Heart left ventricle (tissue), 16 donors: Measurements from ENCODE around the gene TGFB1. TPM values are rescaled to one million over a fixed set of nuclear protein-coding genes. Genes with fewer than 3 reads are reported as not detected.

Experiments
- ATAC-seq, 4 donors: fragments of 200-7000 bp; cut with Tn5 transposase; one replicate each; pipeline ENCODE4 v1.9.1; 2020 to 2022; ENCODE audit warnings: moderate library complexity in 4 of 4, mild to moderate bottlenecking in 3 of 4, moderate number of reproducible peaks in 1 of 4
- DNase-seq, 5 donors: peaks; one replicate each; pipeline ENCODE4 v3.0.0-alpha.2; 2020
- H3K27ac ChIP-seq, 12 donors: fragments of 200-600 bp; sonication (generic) in 4 of 12; one replicate each; pipeline versions ENCODE4 v1.5.0 to v1.8.0; 2016 to 2022; ENCODE audit warnings: mild to moderate bottlenecking in 2 of 12
- H3K27me3 ChIP-seq, 9 donors: fragments of 200-600 bp; sonication (generic) in 2 of 9; one replicate each; pipeline versions ENCODE4 v1.5.1 to v1.8.0; 2016 to 2022; ENCODE audit warnings: mild to moderate bottlenecking in 3 of 9
- H3K36me3 ChIP-seq, 9 donors: fragments of 200-600 bp; sonication (generic) in 2 of 9; one replicate each; pipeline versions ENCODE4 v1.5.0 to v1.8.0; 2018 to 2022; ENCODE audit warnings: mild to moderate bottlenecking in 2 of 9
- H3K4me1 ChIP-seq, 12 donors: fragments of 200-600 bp; sonication (generic) in 4 of 12; one replicate each; pipeline versions ENCODE4 v1.5.0 to v1.8.0; 2016 to 2022; ENCODE audit warnings: mild to moderate bottlenecking in 3 of 12
- H3K4me3 ChIP-seq, 12 donors: fragments of 200-600 bp; sonication (generic) in 4 of 12; one replicate each; pipeline versions ENCODE4 v1.5.0 to v1.8.0; 2017 to 2022; ENCODE audit warnings: mild to moderate bottlenecking in 9 of 12, moderate library complexity in 4 of 12
- H3K9me3 ChIP-seq, 12 donors: fragments of 200-600 bp; sonication (generic) in 4 of 12; one replicate each; pipeline versions ENCODE4 v1.5.0 to v1.8.0; 2016 to 2022; ENCODE audit warnings: mild to moderate bottlenecking in 1 of 12
- CTCF ChIP-seq, 12 donors: fragments of 200-600 bp; sonication (generic) in 4 of 12; IDR thresholded peaks; one replicate each; pipeline versions ENCODE4 v1.5.0 to v1.8.0; 2018 to 2022; ENCODE audit warnings: antibody characterized with exemption in 12 of 12, mild to moderate bottlenecking in 5 of 12
- POLR2A ChIP-seq, 2 donors: fragments of 450-650 bp; IDR thresholded peaks; one replicate each; pipeline ENCODE4 v1.6.1; 2017; ENCODE audit warnings: antibody characterized with exemption in 2 of 2, mild to moderate bottlenecking in 2 of 2, moderate library complexity in 2 of 2
- WGBS, 4 donors: extraction: QIAGEN DNeasy Blood & Tissue Kit in 2 of 4; methylation state at CpG; one replicate each; pipeline versions ENCODE4 v1.1.5 to v1.1.7; 2013 to 2018; 5-methylcytosine and 5-hydroxymethylcytosine counted together
- intact Hi-C, 10 donors: fragments of 100-400 bp; cut with DNase I; formaldehyde crosslinking; loops; one replicate each; pipeline versions ENCODE4 v1.11.1 to v1.14.2; 2022
- polyA plus RNA-seq, 2 donors: library from polyadenylated mRNA; stranded (reverse); fragments of 200-250 nt; gene quantifications; one replicate each; pipeline ENCODE4 v1.2.3, GENCODE V29; 2013
- total RNA-seq, 9 donors: library from RNA; depleted of rRNA in 2 of 9; stranded (reverse); fragments of >200 nt in 2 of 9; fragmentation: NEBNext Ultra II Directional in 3 of 9; extraction: Animal tissue kit (Norgen Biotek cat#: 25700) in 3 of 9; gene quantifications; one replicate each; pipeline versions ENCODE4 v1.1.0 to v1.2.4, GENCODE V29; 2016 to 2023
- donor health status: ischemic (EF 13 %, LVEDD 7.1; RV severe dilation, severe dysfunction).
- donor health status: healthy with polysubstance abuse.
- donor health status: DM: no; HTN: yes; CAD: no.
- donor health status: DM: no; HTN: no; CAD: no.
- donor health status: ischemic (EF 25% LVEDD 6.9; RV normal size, moderate dysfunction).
- donor health status: ischemic (EF 25% LVEDD 5.7; RV mildly dilated, moderate dysfunction).
- donor health status: healthy.
- donor health status: DM: yes; HTN: yes; CAD: no.
- donor health status: ischemic (EF 35%, LVEDD 5.7; RV mildly dilated, moderate dysfunction).
- donor health status: nonischemic (EF 11% LVEDD 7.7; RV severe dilation, severe dysfunction).
- donor health status: DM: yes; HTN: yes; CAD: no.
- donor health status: PGD.
- donor health status: ischemic (EF 29% LVEDD 5.4; RV normal size, mild dysfunction).
- donor health status: nonischemic (EF 23%, LVEDD 6.1; RV moderate dilation, normal function).

TGFB1 gene
- total and polyA plus RNA-seq, 11 donors, result 9.4 to 68.8 (median 13.9) TPM

GRCh38 chr19:41376998-41377365 lies 23.3 kb upstream of the TGFB1 start:
- Histone ChIP-seq H3K27ac (peak overlapping the region in 10 of 12 donors; percentile 37 to 87 (median 66)), H3K4me3 (peak overlapping the region; percentile 34 to 87 (median 68)), H3K27me3 (no peaks in the 10 kb centered on the region), H3K36me3 (peaks cover 0 to under 1% (median 0%) of the 10 kb centered on the region in 9 donors), H3K9me3 (no peaks in the 10 kb centered on the region), H3K4me1 (peaks cover 0 to 47% (median 20%) of the 10 kb centered on the region in 12 donors)
- DNase-seq, result no peak
- 73 to 78% (median 75%) methylated on average over 8 of the region's 8 CpGs for WGBS, 4 donors
- ATAC-seq, result peak in 1 of 4 donors; percentile 13
- TF ChIP-seq CTCF (IDR thresholded peaks at IDR 0.05) (no peak), POLR2A (IDR thresholded peaks at IDR 0.05) (no peak)
- intact Hi-C loops, result no loop called here

GRCh38 chr19:41376241-41376997 lies 22.7 kb upstream of the TGFB1 start, which contains the start of gene TMEM91:
TSS of gene TMEM91 (plus strand) at chr19:41376533. CDS start at chr19:41378310, 1,777 bp downstream.
- WGBS, 4 donors, result 2 to 5% (median 4%) methylated on average over 16 to 47 of the region's 47 CpGs
- TF ChIP-seq POLR2A (IDR thresholded peaks at IDR 0.05) (peak in 1 of 2 donors; percentile 39), CTCF (IDR thresholded peaks at IDR 0.05) (no peak)
- ATAC-seq, result peak; percentile 19 to 60 (median 50)
- no peaks in the 10 kb centered on the region for H3K36me3 ChIP-seq
- peaks cover 0 to 47% (median 20%) of the 10 kb centered on the region in 12 donors for H3K4me1 ChIP-seq
- no peaks in the 10 kb centered on the region for H3K27me3 ChIP-seq
- DNase-seq, result peak; percentile 32 to 68 (median 54)
- H3K27ac ChIP-seq, result peak within 1 kb of the TSS in 11 of 12 donors; percentile 37 to 87 (median 66)
- no peaks in the 10 kb centered on the region for H3K9me3 ChIP-seq
- intact Hi-C loops, result no loop called here
- peak within 1 kb of the TSS; percentile 34 to 87 (median 68) for H3K4me3 ChIP-seq

GRCh38 chr19:41373993-41374392 lies 20.3 kb upstream of the TGFB1 start:
- H3K36me3 ChIP-seq, result peaks cover 0 to 3% (median 0%) of the 10 kb centered on the region in 9 donors
- DNase-seq, result peak; percentile 88 to 93 (median 92)
- TF ChIP-seq CTCF (IDR thresholded peaks at IDR 0.05), result no peak
- TF ChIP-seq POLR2A (IDR thresholded peaks at IDR 0.05), result no peak
- H3K4me1 ChIP-seq, result peaks cover 0 to 40% (median 20%) of the 10 kb centered on the region in 12 donors
- peak overlapping the region in 3 of 12 donors; percentile 11 to 57 (median 13) for H3K27ac ChIP-seq
- peak; percentile 65 to 87 (median 86) for ATAC-seq
- no peaks in the 10 kb centered on the region for H3K9me3 ChIP-seq
- no peak overlapping the region for H3K4me3 ChIP-seq
- WGBS, 4 donors, result 13 to 16% (median 15%) methylated on average over 12 of the region's 12 CpGs
- intact Hi-C loops, result no loop called here
- H3K27me3 ChIP-seq, result no peaks in the 10 kb centered on the region

- Histone ChIP-seq H3K27ac (no peak overlapping the region), H3K4me1 (peaks cover 0 to 46% (median 20%) of the 10 kb centered on the region in 12 donors), H3K36me3 (peaks cover 0 to 3% (median 0%) of the 10 kb centered on the region in 9 donors), H3K9me3 (no peaks in the 10 kb centered on the region), H3K27me3 (no peaks in the 10 kb centered on the region), H3K4me3 (no peak overlapping the region)
- intact Hi-C loops, result no loop called here
- ATAC-seq (no peak), DNase-seq (no peak)
- TF ChIP-seq CTCF (IDR thresholded peaks at IDR 0.05) (no peak), POLR2A (IDR thresholded peaks at IDR 0.05) (no peak)
- 78 to 86% (median 82%) methylated on average over 2 of the region's 2 CpGs for WGBS, 4 donors
Observed at GRCh38 chr19:41372501-41372900, 18.8 kb upstream of the TGFB1 start.
